Measurements from ENCODE around the gene SHCBP1L.

GRCh38 chr1:182977480-182977879 lies 24.5 kb upstream of the SHCBP1L start:
- TF ChIP-seq POLR2AphosphoS5 (IDR thresholded peaks at IDR 0.05; ENCODE audit: low read depth) (no peak), CTCF (IDR thresholded peaks at IDR 0.05; ENCODE audit: insufficient read depth, low read length) (no peak), REST (IDR thresholded peaks at IDR 0.05; ENCODE audit: insufficient replicate concordance, low read depth) (no peak), GABPA (IDR thresholded peaks at IDR 0.05; ENCODE audit: low read depth) (no peak), SPI1 (IDR thresholded peaks at IDR 0.05; ENCODE audit: borderline replicate concordance, low read depth) (no peak)

All from HL-60 (cell line).